ENCODE data around the gene ATAD3B.
"Not testable (repeated sequence)": the region's sequence is repeated elsewhere in the genome, so short reads cannot be mapped to it uniquely, and the experiment has no call there.

Gene ATAD3B

GRCh38 chr1:1471389-1472052, at the start of gene ATAD3B:
Gene ATAD3B (plus strand): TSS chr1:1471765. CDS start chr1:1471885, 120 bp downstream.
- DNase-seq (ENCODE audit: low spot score): peak; percentile 79

GRCh38 chr1:1421907-1422464, 49.6 kb upstream of the ATAD3B start:
- no peak for DNase-seq (ENCODE audit: low spot score)

GRCh38 chr1:1422465-1423244, 48.9 kb upstream of the ATAD3B start:
- DNase-seq (ENCODE audit: low spot score): no peak

- DNase-seq (ENCODE audit: low spot score): no peak
Observed at GRCh38 chr1:1423245-1423597, 48.3 kb upstream of the ATAD3B start.

- no peak for DNase-seq (ENCODE audit: low spot score)
Observed at GRCh38 chr1:1424707-1425106, 46.9 kb upstream of the ATAD3B start.

GRCh38 chr1:1425426-1425752, 46.2 kb upstream of the ATAD3B start:
- DNase-seq (ENCODE audit: low spot score): no peak

GRCh38 chr1:1425753-1426495, 45.6 kb upstream of the ATAD3B start:
- no peak for DNase-seq (ENCODE audit: low spot score)

GRCh38 chr1:1426496-1427105, 45.0 kb upstream of the ATAD3B start:
- DNase-seq (ENCODE audit: low spot score): no peak

- no peak for DNase-seq (ENCODE audit: low spot score)
Observed at GRCh38 chr1:1427106-1427819, 44.3 kb upstream of the ATAD3B start.

GRCh38 chr1:1427820-1428148, 43.8 kb upstream of the ATAD3B start:
- DNase-seq (ENCODE audit: low spot score): no peak

GRCh38 chr1:1428174-1428573, 43.4 kb upstream of the ATAD3B start:
- DNase-seq (ENCODE audit: low spot score): no peak

- not testable (repeated sequence) for DNase-seq (ENCODE audit: low spot score)
Observed at GRCh38 chr1:1428967-1429366, 42.6 kb upstream of the ATAD3B start.

- no peak for DNase-seq (ENCODE audit: low spot score)
Observed at GRCh38 chr1:1429671-1430073, 41.9 kb upstream of the ATAD3B start.

GRCh38 chr1:1430114-1430982, 41.2 kb upstream of the ATAD3B start:
- no peak for DNase-seq (ENCODE audit: low spot score)

- DNase-seq (ENCODE audit: low spot score): no peak
Observed at GRCh38 chr1:1430992-1431844, 40.3 kb upstream of the ATAD3B start.

GRCh38 chr1:1431845-1432273, 39.7 kb upstream of the ATAD3B start:
- DNase-seq (ENCODE audit: low spot score): no peak

- no peak for DNase-seq (ENCODE audit: low spot score)
Observed at GRCh38 chr1:1432274-1432950, 39.2 kb upstream of the ATAD3B start.

GRCh38 chr1:1432951-1433803, 38.4 kb upstream of the ATAD3B start:
- DNase-seq (ENCODE audit: low spot score): no peak
